ENCODE data around the gene WDR54. TPM values are rescaled to one million over a fixed set of nuclear protein-coding genes. Genes with fewer than 3 reads are reported as not detected.

Gene WDR54, protein sequence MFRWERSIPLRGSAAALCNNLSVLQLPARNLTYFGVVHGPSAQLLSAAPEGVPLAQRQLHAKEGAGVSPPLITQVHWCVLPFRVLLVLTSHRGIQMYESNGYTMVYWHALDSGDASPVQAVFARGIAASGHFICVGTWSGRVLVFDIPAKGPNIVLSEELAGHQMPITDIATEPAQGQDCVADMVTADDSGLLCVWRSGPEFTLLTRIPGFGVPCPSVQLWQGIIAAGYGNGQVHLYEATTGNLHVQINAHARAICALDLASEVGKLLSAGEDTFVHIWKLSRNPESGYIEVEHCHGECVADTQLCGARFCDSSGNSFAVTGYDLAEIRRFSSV
- 2.2 TPM for total RNA-seq
- long read RNA-seq, partial matches to known transcripts: 1 of 3 reads
- long read RNA-seq, other reads (novel, unspliced or antisense): 0 of 3 reads

DNA sequence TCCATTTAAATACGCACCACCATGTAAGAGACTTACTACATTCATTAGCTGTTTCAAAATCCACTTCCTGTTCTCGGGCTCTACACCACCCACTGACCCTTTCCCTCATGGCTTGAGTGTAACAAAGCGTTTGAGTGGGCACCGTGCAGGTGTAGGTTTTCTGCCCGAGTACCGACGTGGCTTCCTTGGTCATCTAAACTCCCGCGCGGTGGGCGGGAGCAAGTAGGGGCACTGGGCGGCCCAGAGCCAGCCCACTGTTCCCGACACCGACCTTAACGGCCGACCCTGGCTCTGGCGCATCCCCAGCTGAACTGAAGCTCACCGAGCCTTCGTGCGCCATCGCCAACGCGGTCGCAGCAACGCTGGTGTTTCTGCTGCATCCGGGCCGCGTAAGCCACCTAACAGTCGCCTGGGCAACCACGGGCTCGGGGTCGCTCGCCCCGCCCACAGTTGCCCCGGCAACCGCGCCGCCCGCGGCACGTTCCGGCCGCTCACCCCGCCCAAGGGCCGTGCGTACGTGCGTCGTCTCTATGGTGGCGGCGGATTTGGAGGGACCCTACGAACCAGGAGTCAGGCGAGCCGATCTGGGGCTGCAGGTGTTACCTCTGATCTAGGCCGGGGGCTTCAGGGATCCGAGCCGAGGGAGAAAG lies at the start of gene WDR54, which contains the start of gene C2orf81:
TSS of gene WDR54 (plus strand) at position 510 of the 650 bp plus-strand sequence. CDS start 424 bp downstream, outside the sequence.
TSS of gene C2orf81 (minus strand) at position 399 of the 650 bp plus-strand sequence. CDS start at position 340, 59 bp downstream.
- ATAC-seq (ENCODE audit: poor library complexity) (peak; percentile 93), DNase-seq (peak; percentile 93)
- intact Hi-C loops (cut with DNase I): no loop called here

DNA sequence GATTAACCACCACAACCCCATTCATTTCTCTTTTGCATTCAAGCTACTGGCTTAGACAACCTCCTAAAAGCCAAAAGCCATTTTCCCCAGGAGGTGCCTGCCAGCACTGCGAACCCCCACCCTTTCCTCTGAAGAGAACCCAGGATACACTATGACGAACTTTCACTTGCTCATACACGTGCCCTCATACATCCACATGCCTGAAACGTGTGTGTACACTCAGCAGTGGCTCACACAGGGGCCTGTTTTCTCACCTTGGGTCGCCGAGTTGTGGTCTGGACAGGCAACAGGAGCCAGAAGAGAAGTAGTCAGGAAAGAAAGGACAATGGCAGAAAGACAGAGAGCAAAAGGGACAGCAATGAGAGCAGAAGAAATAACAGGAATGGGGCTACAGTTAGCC lies 48.9 kb upstream of the WDR54 start:
- no peak for DNase-seq
- intact Hi-C loops (cut with DNase I): no loop called here
- ATAC-seq (ENCODE audit: poor library complexity): no peak

DNA sequence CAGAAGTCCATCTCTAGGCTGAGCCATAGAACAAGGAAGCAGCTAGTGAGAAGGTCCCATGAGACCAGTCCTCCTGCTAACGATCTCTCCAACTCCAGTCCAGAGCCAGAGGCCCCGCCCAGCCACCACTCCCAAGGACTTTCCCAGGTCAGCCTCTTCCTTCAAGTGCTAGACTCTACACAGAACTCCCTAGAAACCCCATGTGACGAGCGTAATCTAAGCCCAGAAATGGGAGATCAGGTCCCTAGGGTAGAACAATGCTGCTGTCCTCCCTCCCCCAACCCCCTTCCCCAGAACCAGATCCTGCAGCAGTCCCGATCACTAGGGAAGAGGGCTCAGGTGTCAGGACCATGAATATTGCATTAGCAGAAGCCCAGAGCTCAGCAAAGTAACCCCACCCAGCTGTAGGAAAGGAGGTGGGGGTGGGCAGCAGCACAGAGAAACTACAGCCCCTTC lies 48.3 kb upstream of the WDR54 start:
- DNase-seq (peak; percentile 75), ATAC-seq (ENCODE audit: poor library complexity) (peak; percentile 62)
- intact Hi-C loops (cut with DNase I): no loop called here

DNA sequence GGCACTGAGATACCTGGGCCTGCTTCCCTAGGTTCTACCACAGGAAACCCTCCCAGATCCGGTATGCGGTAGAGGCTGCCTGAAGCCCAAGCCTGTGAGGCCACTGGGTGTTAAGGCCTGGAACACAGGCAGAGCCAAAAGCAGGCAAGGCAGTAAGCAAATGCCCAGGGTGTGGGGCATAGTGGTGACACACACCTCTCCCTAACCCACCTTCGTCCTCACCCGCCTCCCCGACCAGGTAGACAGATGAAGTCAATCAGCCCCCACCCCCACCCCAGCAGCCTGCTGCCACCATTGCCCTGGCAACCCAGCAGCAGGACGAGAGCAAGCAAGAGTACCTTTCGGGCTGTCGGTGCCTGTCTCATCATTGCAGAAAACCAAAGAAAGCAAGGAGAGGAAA lies 47.5 kb upstream of the WDR54 start:
- DNase-seq (no peak), ATAC-seq (ENCODE audit: poor library complexity) (peak; percentile 5)
- intact Hi-C loops (cut with DNase I): no loop called here

DNA sequence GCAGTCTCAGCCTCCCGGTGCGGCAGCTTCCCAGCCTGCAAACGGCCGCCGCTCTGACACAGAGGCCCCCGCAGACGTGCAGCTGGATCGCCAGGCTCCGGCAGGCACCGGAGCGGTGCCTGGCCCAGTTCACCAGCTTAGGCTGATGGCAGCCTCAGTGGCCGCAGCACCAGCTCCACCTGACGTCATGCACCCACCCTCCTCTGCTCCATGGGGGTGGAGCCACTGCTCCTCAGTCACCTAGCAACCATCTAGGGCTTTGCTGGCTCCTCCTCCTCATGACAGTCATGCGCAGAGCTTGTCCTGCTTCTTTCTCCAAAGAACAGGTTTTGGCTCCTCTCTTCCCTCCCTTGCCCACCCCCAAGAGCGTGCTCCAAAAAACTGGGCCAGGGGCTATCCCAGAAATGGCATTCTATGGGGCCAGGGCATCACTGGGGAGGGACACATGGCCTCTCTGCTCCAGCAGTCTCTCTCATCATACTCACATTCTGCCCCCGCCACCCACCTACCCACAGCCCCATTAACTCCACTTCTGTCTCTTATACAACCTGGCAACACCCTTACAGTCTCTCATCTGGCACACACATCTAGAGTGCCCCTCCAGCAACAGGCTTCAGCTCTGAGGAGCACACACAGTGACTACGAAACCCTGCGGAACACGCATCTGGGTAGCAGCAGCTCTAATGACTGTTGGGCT lies 46.9 kb upstream of the WDR54 start:
- intact Hi-C loops (cut with DNase I): no loop called here
- DNase-seq: peak; percentile 80
- ATAC-seq (ENCODE audit: poor library complexity): peak; percentile 90

DNA sequence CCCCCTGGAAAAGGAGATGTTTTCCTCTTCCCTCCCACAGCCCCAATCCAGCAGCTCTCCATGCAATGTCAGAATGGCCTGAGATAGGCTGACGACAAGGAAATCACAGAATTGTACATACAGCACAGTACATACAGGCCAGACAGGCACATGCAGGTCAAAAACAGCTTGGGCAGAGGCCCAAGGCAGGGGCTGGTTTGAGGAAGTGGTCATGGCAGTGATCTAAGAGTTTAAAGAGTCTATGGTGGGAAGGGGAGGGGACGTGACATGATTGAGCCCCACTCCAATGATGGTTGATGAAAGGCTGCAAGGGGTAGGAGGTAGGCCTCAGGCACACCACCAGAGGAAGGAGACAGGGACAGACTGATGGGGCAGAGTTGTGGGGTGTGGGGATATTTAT lies 45.7 kb upstream of the WDR54 start:
- DNase-seq (no peak), ATAC-seq (ENCODE audit: poor library complexity) (no peak)
- intact Hi-C loops (cut with DNase I): no loop called here

DNA sequence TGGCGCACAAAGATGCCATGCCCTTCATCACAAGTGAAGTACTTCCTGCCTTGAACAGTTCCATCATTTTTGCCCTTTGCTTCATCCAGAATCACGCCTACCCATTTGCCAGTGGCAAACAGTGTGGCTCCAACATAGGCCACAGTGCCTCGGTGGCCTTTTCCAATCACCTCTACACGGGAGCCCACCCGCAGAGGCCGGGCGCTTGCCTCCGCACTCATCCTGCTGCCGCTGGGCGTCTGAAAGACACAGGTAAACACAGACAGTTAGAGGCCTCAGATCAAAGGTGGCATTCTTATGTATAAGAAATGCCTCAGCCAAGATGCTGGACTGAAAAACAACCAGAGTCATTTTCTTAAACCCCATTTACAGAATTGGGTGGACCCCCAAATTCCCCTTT lies 43.5 kb upstream of the WDR54 start:
- DNase-seq (no peak), ATAC-seq (ENCODE audit: poor library complexity) (no peak)
- intact Hi-C loops (cut with DNase I): no loop called here

DNA sequence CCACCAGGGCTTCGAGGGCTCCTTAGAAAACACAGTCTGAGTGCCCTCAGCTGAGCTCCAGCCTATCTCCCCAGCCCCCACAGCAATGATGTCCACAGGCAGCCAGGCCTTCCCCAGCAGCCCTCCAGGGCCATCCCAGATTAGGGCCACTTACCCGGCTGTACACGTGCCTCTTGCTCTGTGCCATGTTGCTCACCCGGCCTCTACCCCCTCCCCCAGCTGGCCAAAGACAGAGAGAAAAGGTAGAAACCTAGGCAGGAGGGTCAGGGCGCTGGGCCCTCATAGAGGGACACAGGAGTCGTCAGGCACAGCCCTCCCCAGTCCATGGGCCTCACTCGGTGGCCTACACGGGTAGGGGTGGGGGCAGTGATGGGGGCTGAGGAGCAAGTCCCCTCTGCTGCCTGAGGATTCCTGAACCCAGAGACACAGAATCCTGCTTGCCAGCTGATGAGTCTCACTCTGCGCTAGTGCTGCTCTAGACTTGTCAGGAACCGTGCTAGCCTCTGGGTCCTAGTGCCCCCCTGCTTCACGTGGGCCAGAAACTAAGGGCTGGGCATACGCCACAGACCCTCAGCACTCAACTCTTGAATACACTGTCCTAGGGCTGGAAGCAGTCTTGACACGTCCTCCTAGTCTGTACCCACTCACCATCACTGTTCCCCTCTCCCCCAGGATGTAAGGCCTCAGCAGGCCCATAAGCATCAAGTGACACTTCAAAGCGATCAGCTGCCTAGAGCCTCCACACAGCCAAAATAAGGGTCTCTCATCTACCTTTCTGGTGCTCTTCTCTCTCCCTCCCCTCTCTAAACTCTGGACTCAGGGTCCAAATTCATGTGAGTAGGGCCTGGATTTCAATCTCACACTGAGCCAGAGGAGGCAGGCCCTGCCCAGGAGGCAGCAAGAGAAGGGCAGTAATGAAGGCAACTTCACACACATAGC lies 41.4 kb upstream of the WDR54 start, which contains the start of gene DCTN1:
TSS of gene DCTN1 (minus strand) at position 461 of the 939 bp plus-strand sequence. CDS start at position 187, 274 bp downstream.
- peak; percentile 63 for DNase-seq
- ATAC-seq (ENCODE audit: poor library complexity): peak; percentile 81
- intact Hi-C loops (cut with DNase I): no loop called here

DNA sequence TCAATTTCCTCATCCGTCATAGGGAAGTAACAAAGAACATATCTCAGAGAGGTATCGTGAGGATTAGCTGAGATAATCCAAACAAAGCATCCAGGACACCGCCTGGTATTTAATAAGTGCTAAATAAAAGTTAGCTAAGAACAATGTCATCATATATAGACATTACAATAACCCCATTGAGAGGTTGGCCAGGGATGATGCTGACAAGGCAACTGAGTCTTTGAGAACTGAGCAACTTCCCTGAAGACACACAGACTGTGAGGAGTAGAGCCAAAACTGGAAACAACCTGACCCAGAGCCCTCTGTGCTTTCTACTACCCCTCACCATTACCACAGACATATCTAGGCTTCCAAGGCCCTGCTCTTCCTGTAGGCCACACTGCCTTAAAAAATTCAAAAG lies 39.8 kb upstream of the WDR54 start:
- ATAC-seq (ENCODE audit: poor library complexity) (no peak), DNase-seq (no peak)
- intact Hi-C loops (cut with DNase I): no loop called here

DNA sequence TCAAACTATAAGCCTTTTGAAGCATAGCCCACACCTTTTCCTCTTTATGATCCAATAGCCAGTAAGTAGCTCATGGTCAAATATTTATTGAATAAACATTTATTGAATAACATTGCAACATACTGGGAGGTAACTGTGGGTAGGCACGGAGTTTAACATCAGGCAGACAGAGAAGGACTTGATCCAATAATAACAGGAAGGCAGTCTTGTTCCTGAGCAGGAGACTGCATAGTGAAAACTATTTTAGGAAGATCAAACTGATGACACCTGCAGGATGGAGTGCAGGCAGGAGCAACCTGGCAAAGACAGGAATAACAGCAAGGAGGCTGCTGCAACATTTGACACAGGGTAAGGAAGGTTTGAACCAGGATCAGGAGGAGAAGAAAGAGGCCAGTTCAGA lies 38.3 kb upstream of the WDR54 start:
- DNase-seq: no peak
- ATAC-seq (ENCODE audit: poor library complexity): peak; percentile 48
- intact Hi-C loops (cut with DNase I): no loop called here

DNA sequence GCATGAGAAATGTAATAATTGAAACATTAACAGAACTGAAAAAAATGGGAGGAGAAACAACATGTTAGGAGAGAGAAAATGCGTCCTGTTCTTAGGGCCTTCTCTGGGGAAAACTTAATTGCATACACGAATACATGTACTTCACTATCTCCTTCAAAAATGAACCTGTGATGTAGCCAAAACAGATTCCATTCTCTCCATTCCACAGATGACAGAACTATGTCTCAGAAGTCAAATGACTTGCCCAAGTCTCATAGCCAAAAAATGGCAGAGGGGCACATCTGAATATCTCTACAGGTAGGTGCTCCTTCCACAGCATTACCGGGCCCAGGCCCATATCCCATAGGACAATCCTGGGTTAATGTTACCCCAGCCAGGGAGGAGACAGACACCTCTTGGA lies 37.5 kb upstream of the WDR54 start:
- DNase-seq (no peak), ATAC-seq (ENCODE audit: poor library complexity) (no peak)
- intact Hi-C loops (cut with DNase I): no loop called here

DNA sequence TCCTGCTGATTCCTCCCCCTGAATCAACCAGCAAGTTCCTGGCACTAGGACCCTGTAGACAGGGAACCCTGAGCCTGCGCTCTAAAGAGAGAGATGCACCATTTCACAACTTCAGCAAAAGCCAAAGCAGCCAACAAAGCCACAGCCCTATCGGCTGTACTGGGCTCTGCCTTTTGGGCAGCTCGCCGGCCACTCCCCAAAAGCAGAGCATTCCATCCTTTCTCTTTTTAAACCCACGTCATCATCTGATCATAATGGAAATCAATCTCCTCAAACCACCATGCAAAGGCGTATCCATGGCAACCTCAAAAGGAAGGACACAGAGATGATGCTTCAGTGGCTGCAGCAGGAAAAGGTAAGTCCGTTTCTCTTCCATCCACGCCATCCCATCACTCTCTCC lies 36.1 kb upstream of the WDR54 start:
- ATAC-seq (ENCODE audit: poor library complexity): no peak
- intact Hi-C loops (cut with DNase I): no loop called here

DNA sequence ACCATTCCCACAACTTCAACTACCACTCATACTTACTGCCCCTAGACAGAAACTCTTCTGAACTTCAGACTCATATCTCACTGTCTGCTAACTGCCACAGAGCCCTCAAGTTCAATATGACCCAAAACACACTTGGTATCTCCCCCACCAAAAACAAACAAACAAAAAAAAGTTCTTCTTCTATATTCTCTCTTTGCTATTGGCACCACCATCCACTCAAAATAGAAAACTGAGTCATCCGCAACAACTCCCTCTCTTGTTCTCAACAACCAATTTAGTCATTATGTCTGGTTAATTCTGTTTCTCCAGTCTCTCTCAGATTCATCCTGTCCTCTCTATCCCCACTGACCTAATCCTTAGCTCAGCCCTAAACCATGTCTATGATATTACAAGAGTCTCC lies 34.2 kb upstream of the WDR54 start:
- intact Hi-C loops (cut with DNase I): no loop called here
- ATAC-seq (ENCODE audit: poor library complexity): no peak
- no peak for DNase-seq

More for the DNA sequence above, 36.1 kb upstream of the WDR54 start:
- no peak for DNase-seq

DNA sequence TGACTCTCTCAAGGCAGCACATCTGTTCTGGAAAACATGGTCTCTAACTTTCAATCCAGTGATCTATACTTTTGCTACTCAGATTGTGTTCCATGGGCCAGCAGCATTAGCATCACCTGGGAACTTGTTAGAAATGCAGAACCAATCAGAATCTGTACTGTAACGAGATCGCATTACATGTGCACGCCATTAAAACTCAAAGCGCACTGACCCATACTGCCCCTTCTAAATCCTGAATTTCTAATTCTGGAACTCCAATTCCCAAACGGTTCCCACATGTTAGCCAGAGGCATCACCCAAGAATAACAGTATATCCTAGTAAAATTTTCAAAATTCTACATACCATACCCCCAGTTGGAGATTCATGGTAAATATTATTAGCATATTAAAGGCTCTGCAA lies 30.9 kb upstream of the WDR54 start:
- intact Hi-C loops (cut with DNase I): no loop called here
- no peak for DNase-seq

DNA sequence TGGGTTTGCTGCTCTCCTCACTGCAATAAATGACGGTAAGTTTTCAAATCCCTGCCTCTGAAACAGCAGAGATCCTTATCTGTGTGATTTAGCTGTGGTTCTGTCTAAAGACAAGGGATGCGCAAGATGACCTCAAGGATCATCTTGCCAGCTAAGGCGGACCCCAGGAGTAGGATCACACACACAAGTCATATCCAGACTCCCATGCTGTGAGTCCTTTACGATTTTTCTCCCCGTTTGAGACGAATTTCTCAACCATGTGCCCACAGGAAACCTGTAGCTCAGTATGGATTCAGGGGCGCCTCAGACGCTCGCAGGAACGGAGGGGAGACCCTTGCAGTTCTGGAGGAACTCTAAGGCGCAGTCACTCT lies 30.3 kb upstream of the WDR54 start:
- ATAC-seq (ENCODE audit: poor library complexity) (no peak), DNase-seq (no peak)
- intact Hi-C loops (cut with DNase I): no loop called here

More for the DNA sequence above, 30.9 kb upstream of the WDR54 start:
- no peak for ATAC-seq (ENCODE audit: poor library complexity)

DNA sequence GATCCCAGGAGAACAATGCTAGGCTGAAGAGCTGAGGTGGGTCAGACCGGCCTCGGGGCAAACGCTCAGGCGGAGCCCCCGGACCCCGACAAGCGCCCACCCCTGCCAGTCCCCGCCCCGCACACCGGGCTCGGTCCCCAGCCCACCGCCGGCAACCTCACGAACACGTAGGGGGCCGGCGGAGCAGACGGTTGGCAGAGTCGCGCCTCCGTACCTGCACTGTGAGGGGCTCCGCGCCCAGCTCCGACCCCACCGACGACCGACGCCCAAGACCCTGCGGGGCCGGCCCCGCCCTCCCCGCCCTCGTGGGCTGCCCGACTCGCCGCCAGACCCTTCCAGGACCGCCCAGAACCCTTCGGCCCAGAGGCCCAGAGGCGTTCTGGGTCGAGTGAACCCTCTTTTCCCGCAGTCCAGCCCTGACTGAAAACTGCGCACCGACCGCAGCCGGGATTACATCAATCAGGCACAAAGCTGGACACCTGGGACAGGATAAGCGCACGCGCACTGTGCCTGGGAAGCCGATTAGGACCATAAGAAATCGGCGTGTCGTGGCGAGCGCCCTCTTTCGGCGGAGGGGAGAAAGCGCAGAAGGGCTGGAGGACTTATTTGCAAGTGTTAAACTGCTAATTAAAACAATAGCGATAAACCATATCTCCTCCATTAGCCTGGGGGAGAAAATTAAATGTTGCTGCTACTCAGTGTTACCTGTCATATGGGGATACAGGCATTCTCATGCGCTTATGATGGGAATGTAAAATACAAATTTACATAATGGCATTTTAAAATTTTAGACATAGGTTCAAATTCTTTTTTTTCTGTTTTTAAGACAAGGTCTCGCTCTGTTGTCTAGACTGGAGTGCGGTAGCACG lies 29.7 kb upstream of the WDR54 start:
- peak; percentile 90 for ATAC-seq (ENCODE audit: poor library complexity)
- intact Hi-C loops (cut with DNase I): no loop called here

DNA sequence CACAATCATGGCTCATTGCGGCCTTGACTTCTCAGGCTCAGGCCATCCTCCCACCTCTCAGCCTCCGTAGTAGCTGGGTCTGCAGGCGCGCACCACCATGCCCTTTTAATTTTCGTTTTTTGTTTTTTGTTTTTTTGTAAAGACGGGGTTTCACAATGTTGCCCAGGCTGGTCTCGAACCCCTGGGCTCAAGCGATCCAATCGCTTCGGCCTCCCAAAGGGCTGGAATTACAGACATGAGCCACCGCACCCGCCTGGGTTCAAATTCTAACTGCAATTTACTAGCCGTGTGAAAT lies 29.1 kb upstream of the WDR54 start:
- DNase-seq: no peak
- intact Hi-C loops (cut with DNase I): no loop called here
- ATAC-seq (ENCODE audit: poor library complexity): no peak

More for the DNA sequence above, 29.7 kb upstream of the WDR54 start:
- peak; percentile 94 for DNase-seq

DNA sequence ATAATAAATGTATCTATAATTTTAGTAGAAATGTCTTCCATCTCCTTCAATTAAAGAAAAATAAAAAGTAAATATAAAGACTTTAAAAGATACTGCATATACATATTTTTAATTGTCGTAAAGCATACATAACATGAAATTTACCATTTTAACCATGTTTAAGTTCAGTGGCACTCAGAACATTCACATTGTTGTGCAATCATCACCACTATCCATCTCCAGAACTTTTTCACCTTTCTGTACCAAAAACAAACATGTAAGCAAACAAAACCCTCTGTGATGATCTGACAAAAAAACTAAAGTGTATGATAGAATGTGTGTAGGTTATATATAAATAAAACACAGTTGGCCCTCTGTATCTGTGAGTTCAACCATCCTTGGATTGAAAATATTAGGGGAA lies 28.0 kb upstream of the WDR54 start:
- no peak for ATAC-seq (ENCODE audit: poor library complexity)
- no peak for DNase-seq
- intact Hi-C loops (cut with DNase I): no loop called here
